ENCODE data around the gene TXNDC2.
"Not testable (repeated sequence)": the region's sequence is repeated elsewhere in the genome, so short reads cannot be mapped to it uniquely, and the experiment has no call there.

- not testable (repeated sequence) for TF ChIP-seq POLR2A, CTCF, POLR2AphosphoS5 (IDR thresholded peaks at IDR 0.05)
Observed at GRCh38 chr18:9912285-9912684, 26.5 kb downstream of the TXNDC2 start.

Data from prostate gland (tissue), 2 donors.